PC-9 (cell line): ENCODE measurements around the gene SORBS2.

ENCODE experiments used
- CTCF ChIP-seq: fragments of 200-600 bp; sonication (generic); conservative IDR thresholded peaks from 2 replicates; pipeline ENCODE4 v1.6.1; 2017; ENCODE audit warnings: mixed run types, antibody characterized with exemption, mild to moderate bottlenecking, moderate library complexity
- EZH2 ChIP-seq: fragments of 200-600 bp; sonication (generic); IDR thresholded peaks from 2 replicates; pipeline ENCODE4 v1.8.0; 2017; ENCODE audit warnings: antibody characterized with exemption, low read depth

DNA sequence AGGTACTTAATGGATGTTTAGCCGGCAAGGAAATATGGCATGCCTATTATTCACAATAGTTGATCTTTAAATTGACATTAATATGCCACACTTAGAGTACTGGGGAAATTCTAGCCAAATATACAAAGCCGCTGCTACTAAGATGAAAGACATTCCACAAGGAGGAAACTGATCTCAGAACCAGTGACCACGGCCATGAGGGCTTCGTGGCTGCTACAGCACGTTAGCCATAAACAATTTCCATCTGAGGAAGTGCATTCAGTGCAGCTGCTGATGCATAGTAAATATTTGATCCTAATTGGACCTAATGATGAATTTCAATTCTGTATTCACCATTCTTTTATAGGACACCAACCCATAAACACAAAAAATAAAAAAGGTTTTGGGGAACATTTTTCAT is 59.1 kb downstream of the SORBS2 start:
- TF ChIP-seq CTCF (no peak), EZH2 (no peak)
